GM23338 (cell line): ENCODE data around the gene PDE6H. TPM values are rescaled to one million over a fixed set of nuclear protein-coding genes. Genes with fewer than 3 reads are reported as not detected.

Experiments used
- ATAC-seq: fragments of 200-7000 bp; cut with Tn5 transposase; 3 replicates; pipeline ENCODE4 v1.9.1; 2020
- DNase-seq: peaks from one replicate; pipeline ENCODE4 v3.0.0-alpha.2; 2015; ENCODE audit warnings: low spot score
- H2AFZ ChIP-seq: fragments of 200-600 bp; sonication (generic); 2 replicates; pipeline ENCODE4 v1.8.0; 2016; ENCODE audit warnings: antibody characterized with exemption, mild to moderate bottlenecking, moderate library complexity
- H3F3A ChIP-seq: fragments of 200-600 bp; sonication (generic); replicated peaks from 2 replicates; pipeline ENCODE4 v1.8.0; 2017; ENCODE audit warnings: antibody characterized with exemption, mixed run types, low read depth
- H3K27ac ChIP-seq: fragments of 200-600 bp; sonication (generic); 2 replicates; pipeline ENCODE4 v1.6.1; 2016; ENCODE audit warnings: low read depth
- H3K27me3 ChIP-seq: fragments of 200-600 bp; sonication (generic); 2 replicates; pipeline ENCODE4 v1.8.0; 2016; ENCODE audit warnings: mild to moderate bottlenecking, mixed run types, moderate library complexity; ENCODE audit not compliant: insufficient read depth
- H3K36me3 ChIP-seq: fragments of 200-600 bp; sonication (generic); 2 replicates; pipeline ENCODE4 v1.8.0; 2016; ENCODE audit warnings: mild to moderate bottlenecking; ENCODE audit not compliant: insufficient read depth
- H3K4me1 ChIP-seq: fragments of 200-600 bp; sonication (generic); 2 replicates; pipeline ENCODE4 v1.8.0; 2016; ENCODE audit warnings: mild to moderate bottlenecking, moderate library complexity; ENCODE audit not compliant: insufficient read depth
- H3K4me2 ChIP-seq: fragments of 200-600 bp; sonication (generic); 2 replicates; pipeline ENCODE4 v1.7.1; 2017; ENCODE audit warnings: mixed run types
- H3K4me3 ChIP-seq: fragments of 200-600 bp; sonication (generic); 2 replicates; pipeline ENCODE4 v1.6.1; 2016; ENCODE audit warnings: mixed run types
- H3K79me2 ChIP-seq: fragments of 200-600 bp; sonication (generic); replicated peaks from 2 replicates; pipeline ENCODE4 v1.8.0; 2017; ENCODE audit warnings: mild to moderate bottlenecking; ENCODE audit not compliant: insufficient read depth
- H3K9me2 ChIP-seq: fragments of 200-600 bp; sonication (generic); 2 replicates; pipeline ENCODE4 v1.8.0; 2017; ENCODE audit not compliant: insufficient read depth
- H4K20me1 ChIP-seq: fragments of 200-600 bp; sonication (generic); replicated peaks from 2 replicates; pipeline ENCODE4 v1.8.0; 2017; ENCODE audit warnings: mild to moderate bottlenecking; ENCODE audit not compliant: insufficient read depth
- H3K27ac Mint-ChIP-seq: 2 replicates; pipeline ENCODE4 v1.8.0; 2020; ENCODE audit warnings: inconsistent platforms, mild to moderate bottlenecking, moderate library complexity, mixed read lengths
- H3K27me3 Mint-ChIP-seq: 3 replicates; pipeline ENCODE4 v1.8.0; 2022; ENCODE audit warnings: low read depth, mild to moderate bottlenecking, moderate library complexity, mixed read lengths, inconsistent platforms; ENCODE audit not compliant: insufficient read depth, poor library complexity
- H3K36me3 Mint-ChIP-seq: 3 replicates; pipeline ENCODE4 v1.8.0; 2021; ENCODE audit warnings: low read depth, mild to moderate bottlenecking, inconsistent platforms, moderate library complexity, mixed read lengths
- H3K4me1 Mint-ChIP-seq: 3 replicates; pipeline ENCODE4 v1.8.0; 2020; ENCODE audit warnings: mild to moderate bottlenecking, inconsistent platforms, mixed read lengths
- H3K4me3 Mint-ChIP-seq: 3 replicates; pipeline ENCODE4 v1.8.0; 2021; ENCODE audit warnings: moderate library complexity, mild to moderate bottlenecking, inconsistent platforms, mixed read lengths
- H3K9me3 Mint-ChIP-seq: 3 replicates; pipeline ENCODE4 v1.8.0; 2020; ENCODE audit warnings: moderate library complexity, mild to moderate bottlenecking, inconsistent platforms, mixed read lengths
- CREB1 ChIP-seq: fragments of 250-450 bp; sonication (Bioruptor Pico); IDR thresholded peaks from 2 replicates; pipeline ENCODE4 v1.5.0; 2020; ENCODE audit warnings: low read depth, mild to moderate bottlenecking, moderate library complexity
- ETS1 ChIP-seq: IDR thresholded peaks from 2 replicates; pipeline ENCODE4 v1.6.1; 2016; ENCODE audit warnings: antibody characterized with exemption
- EZH2phosphoT487 ChIP-seq: fragments of 200-600 bp; sonication (generic); IDR thresholded peaks from one replicate; pipeline ENCODE4 v1.8.1; 2018; ENCODE audit warnings: antibody characterized with exemption; ENCODE audit not compliant: unreplicated experiment
- JUNB ChIP-seq: IDR thresholded peaks from one replicate; pipeline ENCODE4 v1.6.1; 2016; ENCODE audit warnings: antibody characterized with exemption; ENCODE audit not compliant: unreplicated experiment
- POLR2AphosphoS5 ChIP-seq: IDR thresholded peaks from 2 replicates; pipeline ENCODE4 v1.6.1; 2016; ENCODE audit warnings: antibody characterized with exemption, low read depth
- STAT1 ChIP-seq: IDR thresholded peaks from one replicate; pipeline ENCODE4 v1.6.1; 2016; ENCODE audit warnings: antibody characterized with exemption; ENCODE audit not compliant: unreplicated experiment
- ZNF114 ChIP-seq: fragments of 250-450 bp; sonication (Bioruptor Pico); IDR thresholded peaks from 2 replicates; pipeline ENCODE4 v1.5.0; 2020; ENCODE audit warnings: mild to moderate bottlenecking, moderate library complexity
- ZNF331 ChIP-seq: fragments of 250-450 bp; sonication (Bioruptor Pico); IDR thresholded peaks from 2 replicates; pipeline ENCODE4 v1.5.0; 2020; ENCODE audit warnings: low read depth, mild to moderate bottlenecking, moderate library complexity
- ZNF462 ChIP-seq: fragments of 250-450 bp; sonication (Bioruptor Pico); IDR thresholded peaks from 2 replicates; pipeline ENCODE4 v1.5.0; 2020; ENCODE audit warnings: mild to moderate bottlenecking, moderate library complexity
- polyA plus RNA-seq: library from polyadenylated mRNA; unstranded; fragments of >200 nt; fragmentation: Nextera tagmentation; extraction: Ambion mirVana; gene quantifications from 2 replicates; pipeline ENCODE4 v1.2.1, GENCODE V29; 2016
- total RNA-seq: library from RNA; depleted of rRNA; stranded (reverse); fragments of >200 nt; shearing (Covaris generic); gene quantifications from 2 replicates; pipeline ENCODE4 v1.2.3, GENCODE V29; 2014

The PDE6H gene
- total and polyA plus RNA-seq, 2 experiments from 2014 or later: not detected

GRCh38 chr12:14970473-14970872 lies 2.4 kb upstream of the PDE6H start:
- Histone ChIP-seq H3K36me3 (no peaks in the 10 kb centered on the region), H3K27me3 (no peaks in the 10 kb centered on the region), H3K9me2 (peaks cover 3% of the 10 kb centered on the region; the same call in 1 of the 2 replicates), H3K27ac (no peak overlapping the region), H4K20me1 (no peaks in the 10 kb centered on the region), H3K79me2 (no peaks in the 10 kb centered on the region), H3K4me2 (no peak overlapping the region), H2AFZ (peak overlapping the region; percentile 57; the same call in 1 of the 2 replicates), H3F3A (no peaks in the 10 kb centered on the region), H3K4me1 (no peaks in the 10 kb centered on the region), H3K4me3 (no peak overlapping the region)
- no peak for DNase-seq
- ATAC-seq: no peak
- H3K36me3 Mint-ChIP-seq: no peaks in the 10 kb centered on the region
- H3K27me3 Mint-ChIP-seq: no peaks in the 10 kb centered on the region
- peak overlapping the region; percentile 71; the same call in 1 of the 2 replicates for H3K27ac Mint-ChIP-seq
- no peak overlapping the region for H3K4me3 Mint-ChIP-seq
- no peaks in the 10 kb centered on the region for H3K9me3 Mint-ChIP-seq
- TF ChIP-seq STAT1 (no peak), POLR2AphosphoS5 (no peak), EZH2phosphoT487 (no peak), ZNF331 (CRISPR knock-in tag) (no peak), ZNF462 (CRISPR knock-in tag) (no peak), ETS1 (no peak), ZNF114 (CRISPR knock-in tag) (no peak), JUNB (no peak), CREB1 (CRISPR knock-in tag) (no peak)
- no peaks in the 10 kb centered on the region; the same call in 2 of the 3 replicates for H3K4me1 Mint-ChIP-seq
